Keratinocyte (primary cell): ENCODE measurements around the gene ASNSD1.

Experiments
- CTCF ChIP-seq, 3 experiments: IDR thresholded peaks in 1 of 3; conservative IDR thresholded peaks in 1 of 3; optimal IDR thresholded peaks in 1 of 3; 2 replicates in 2 of 3; 3 replicates in 1 of 3; pipeline versions ENCODE3 to v1.5.1; 2011; ENCODE audit warnings: low read length in 3 of 3, mild to moderate bottlenecking in 3 of 3, moderate library complexity in 2 of 3, control low read depth in 1 of 3, inconsistent platforms in 1 of 3; ENCODE audit not compliant: insufficient read depth in 2 of 3; ENCODE audit errors: extremely low read depth in 1 of 3
- EZH2 ChIP-seq: IDR thresholded peaks from one replicate; pipeline ENCODE4 v1.6.1; 2012; ENCODE audit warnings: inconsistent platforms, mild to moderate bottlenecking, low read length, moderate library complexity

GRCh38 chr2:189661148-189661956 is at the start of gene ASNSD1:
- TF ChIP-seq CTCF (optimal IDR thresholded peaks at IDR 0.05 in 1 of 3, IDR thresholded peaks at IDR 0.05 in 1 of 3, conservative IDR thresholded peaks at IDR 0.05 in 1 of 3; ENCODE audit: extremely low read depth in 1 of 3, insufficient read depth in 2 of 3, low read length in 3 of 3) (peak; percentile 69 to 99 (median 83)), EZH2 (no peak)
